HG02623 (cell line): Measurements from ENCODE around the gene CMTM3.
"Not testable (repeated sequence)": the region's sequence is repeated elsewhere in the genome, so short reads cannot be mapped to it uniquely, and the experiment has no call there.

Source experiments
- ATAC-seq: cut with Tn5 transposase; IDR thresholded peaks from one replicate; pipeline ENCODE4 v1.9.1; 2021; ENCODE audit warnings: moderate library complexity; ENCODE audit not compliant: unreplicated experiment

Gene CMTM3

DNA sequence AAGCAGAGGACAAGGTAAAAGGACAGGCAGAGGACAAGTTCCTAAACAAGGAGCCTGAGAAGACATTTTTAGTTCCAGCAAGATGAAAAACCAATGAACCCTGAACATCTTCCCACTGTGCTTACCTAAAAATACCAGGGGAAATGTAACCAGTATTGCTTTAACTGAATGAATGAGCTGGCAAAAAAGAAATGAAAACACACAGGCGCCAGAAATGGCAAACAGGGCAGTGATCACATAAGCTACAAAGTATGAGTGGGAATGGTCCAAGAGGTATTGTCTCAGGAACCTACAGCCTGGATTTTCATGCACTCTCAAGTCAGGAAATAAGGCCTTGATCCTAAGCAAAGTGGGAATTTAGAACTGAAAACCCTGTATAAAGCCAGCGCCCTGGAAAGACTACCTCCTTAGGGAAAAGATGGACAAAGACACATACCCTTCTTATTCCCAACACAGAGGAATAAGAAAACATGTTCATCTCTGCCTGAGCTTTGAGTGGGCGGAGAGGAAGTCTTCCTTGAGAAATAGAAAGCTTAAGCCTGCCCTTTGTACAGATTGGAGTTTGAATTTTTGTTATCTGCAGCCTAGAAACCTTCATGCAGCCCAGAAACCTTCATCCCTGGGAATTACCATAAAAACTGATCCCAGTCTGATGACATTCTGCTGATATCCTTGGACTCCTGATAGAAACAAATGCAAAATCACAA lies 23.1 kb upstream of the CMTM3 start:
- ATAC-seq = no peak

DNA sequence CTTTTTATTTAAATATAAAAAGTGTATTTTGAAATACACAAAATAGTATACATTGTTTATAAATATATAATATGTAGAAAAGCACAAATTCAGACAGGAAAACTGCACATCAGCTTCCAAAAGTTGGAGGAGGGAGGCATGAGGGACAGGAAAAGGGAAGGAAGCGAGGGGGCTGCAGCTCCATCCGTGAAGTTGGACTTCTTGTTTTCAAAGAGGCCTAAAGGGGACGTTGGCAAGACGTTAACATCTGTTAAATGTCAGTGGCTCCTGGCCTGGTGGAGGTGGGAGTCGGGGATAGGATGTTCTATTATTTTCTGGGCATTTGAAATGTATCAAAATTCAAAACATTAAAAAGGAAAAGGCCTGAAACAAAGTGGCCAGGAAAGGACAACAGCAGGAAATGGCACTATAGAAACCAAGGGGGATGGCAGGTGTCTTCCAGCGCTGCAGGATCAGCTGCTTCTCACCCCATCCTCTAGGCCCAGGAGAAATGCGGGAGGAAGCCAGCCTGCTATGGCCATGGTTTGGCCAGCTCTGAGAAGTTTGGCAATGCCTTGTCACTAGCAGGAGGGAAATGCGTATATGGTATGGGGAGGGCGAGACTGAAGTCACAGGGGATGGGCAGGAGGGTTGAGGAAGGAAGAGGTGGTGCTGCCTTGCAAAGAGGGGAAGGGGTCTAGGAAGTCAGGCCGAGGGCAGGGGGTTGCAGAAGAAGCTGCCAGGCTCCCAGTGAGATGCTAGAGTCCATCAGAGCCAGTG lies 18.8 kb upstream of the CMTM3 start:
- no peak for ATAC-seq

DNA sequence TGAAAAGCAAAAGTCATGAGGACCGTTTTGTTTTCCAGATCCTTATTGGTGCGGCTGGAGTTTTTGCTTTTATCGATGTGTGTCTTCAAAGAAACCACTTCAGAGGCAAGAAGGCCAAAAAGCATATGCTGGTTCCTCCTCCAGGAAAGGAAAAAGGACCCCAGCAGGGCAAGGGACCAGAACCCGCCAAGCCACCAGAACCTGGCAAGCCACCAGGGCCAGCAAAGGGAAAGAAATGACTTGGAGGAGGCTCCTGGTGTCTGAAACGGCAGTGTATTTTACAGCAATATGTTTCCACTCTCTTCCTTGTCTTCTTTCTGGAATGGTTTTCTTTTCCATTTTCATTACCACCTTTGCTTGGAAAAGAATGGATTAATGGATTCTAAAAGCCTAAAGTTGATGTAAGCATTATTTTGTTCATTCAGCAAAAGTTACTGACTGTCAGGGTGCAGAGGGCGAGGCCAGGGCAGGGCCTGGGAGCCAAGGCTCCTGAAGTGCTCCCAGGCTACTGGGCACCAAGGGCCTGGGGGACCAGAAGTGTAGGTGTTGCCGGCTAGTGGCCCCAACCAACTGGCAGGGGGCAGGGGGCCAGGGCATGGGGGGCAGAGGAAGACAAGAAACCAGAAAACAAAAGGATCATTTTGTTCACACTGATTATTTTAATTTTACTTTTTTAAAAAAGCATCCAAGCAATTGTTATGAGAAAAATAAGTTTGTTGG lies 16.5 kb upstream of the CMTM3 start:
- no peak for ATAC-seq

DNA sequence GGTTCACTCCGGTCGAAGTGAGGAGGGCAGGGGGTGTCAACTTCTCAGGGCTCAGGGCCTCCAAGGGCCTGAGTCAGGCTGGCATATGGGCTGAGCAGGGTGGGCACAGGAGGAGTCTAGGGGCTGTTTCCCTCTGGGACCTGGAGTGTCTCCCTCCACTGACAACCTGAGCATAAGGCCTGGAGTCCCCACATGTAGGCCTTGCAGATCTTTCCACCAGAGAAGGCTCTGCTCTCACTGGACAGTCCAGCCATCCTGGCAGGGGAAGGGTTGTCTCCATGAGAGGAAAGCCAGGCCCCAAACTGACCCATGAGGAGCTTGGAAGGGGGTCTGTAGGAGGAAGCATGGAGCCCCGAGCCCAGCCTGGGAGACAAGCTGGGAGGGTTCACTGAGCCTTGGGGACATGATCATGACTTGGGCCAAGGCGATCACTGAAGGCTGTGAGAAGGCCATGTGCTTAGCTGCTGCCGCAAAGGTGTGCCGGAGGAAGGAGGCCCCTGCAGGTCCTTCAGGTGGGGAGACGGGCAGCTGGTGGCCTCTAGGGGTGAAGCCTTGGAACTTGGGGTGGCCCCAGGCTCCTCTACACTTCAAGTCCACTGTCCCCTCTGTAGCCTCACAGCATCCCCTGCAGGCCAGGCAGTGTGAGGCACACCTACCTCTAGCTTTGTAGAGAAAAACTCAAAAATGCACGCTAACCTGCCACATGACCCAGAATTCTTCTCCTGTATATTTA lies 15.4 kb upstream of the CMTM3 start:
- peak; percentile 55 for ATAC-seq

DNA sequence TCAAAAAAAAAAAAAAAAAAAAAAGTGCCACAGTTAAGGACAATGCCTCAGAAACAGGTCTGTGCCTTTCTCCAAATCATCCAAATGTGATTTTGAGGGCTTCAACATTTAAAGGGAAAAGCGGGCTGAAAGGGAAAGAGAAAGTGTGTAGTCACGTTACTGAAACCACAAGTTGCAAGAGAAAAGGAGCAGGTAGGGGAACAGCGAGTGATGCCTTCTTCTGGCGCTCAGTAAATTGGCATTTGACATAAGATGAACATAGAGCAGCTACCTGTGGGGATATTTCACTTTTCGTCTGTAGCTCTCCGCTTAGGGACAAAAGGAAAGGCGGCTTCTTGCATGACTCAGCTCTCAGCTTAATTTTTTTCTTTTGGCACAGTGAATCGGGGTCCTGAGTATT lies 14.2 kb upstream of the CMTM3 start:
- ATAC-seq = no peak

DNA sequence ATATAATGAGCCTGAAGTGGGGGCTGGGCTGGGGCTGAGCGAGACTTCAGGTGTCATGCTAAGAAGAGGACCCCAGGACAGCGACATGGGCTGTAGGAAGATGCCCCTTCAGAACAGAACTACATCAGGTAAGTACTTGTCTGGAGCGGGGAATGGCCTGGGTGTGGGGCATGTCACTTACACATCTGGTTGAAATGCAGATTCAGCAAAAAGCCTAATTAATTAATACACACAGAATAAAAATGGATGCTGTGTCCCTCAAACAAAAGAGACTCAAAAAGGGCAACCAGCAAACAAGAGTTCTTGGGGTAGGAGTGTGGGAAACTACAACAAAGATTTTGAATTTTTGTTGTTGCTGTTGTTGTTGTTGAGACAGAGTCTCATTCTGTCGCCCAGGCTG lies 13.5 kb upstream of the CMTM3 start:
- ATAC-seq = no peak

DNA sequence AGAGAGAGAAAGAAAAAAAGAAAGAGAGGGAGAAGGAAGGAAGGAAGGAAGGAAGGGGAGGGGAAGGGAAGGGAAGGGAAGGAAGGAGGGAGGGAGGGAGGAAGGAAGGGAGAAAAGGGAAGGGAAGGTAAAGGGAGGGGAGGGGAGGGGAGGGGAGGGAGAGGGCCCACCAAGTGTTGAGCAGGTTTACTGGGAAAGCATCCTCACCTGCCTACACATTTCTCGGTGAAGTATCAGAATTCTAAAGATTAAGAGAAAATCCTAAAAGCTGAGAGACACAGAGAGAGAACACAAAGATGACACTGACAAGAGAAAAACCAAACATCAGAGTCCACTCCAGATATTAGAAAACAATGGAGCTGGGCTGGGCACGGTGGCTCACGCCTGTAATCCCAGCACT lies 12.3 kb upstream of the CMTM3 start:
- ATAC-seq = no peak

DNA sequence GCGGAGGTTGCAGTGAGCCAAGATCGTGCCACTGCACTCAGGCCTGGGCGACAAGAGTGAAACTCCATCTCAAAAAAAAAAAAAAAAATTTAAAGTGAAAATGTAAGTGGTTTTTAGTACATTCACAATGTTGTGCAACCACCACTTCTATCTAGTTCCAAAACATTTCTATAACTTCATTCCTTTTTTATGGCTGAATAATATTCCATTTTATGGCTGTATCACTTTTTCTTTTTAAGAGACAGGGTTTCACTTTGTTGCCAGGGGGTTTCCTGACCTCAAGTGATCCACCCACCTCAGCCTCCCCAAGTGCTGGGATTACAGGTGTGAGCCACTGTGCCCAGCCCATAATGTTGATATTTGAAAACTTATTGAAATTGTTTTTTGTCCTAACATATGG lies 11.7 kb upstream of the CMTM3 start:
- no peak for ATAC-seq

DNA sequence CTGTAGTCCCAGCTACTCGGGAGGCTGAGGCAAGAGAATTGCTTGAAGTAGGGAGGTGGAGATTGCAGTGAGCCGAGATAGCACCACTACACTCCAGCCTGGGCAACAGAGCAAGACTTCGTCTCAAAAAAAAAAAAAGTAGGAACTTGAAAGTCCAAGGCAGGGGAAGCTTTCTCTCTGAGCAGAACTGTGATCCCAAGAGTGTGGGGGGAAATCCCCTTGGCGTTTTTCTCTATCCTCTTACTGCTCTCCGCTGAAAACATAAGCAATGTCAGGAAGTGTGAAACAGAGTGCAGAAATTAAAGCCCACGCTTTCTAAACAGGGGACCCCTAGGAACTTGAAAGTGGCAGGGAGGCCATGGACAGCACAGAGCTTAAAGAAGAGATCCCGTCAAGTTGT lies 9.8 kb upstream of the CMTM3 start:
- ATAC-seq = no peak

DNA sequence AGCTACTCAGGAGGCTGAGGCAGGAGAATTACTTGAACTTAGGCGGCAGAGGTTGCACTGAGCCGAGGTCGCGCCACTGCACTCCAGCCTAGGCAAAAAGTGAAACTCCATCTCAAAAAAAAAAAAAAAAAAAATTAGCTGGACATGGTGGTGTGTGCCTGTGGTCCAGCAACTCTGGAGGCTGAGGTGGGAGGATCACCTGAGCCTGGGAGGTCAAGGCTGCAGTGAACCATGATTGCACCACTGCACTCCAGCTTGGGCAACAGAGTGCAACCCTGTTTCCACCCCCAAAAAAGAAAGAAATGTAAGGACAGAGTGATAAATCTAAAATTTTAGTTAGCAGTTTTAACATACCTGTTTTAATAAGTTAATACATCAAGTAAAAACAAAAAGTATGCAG lies 7.9 kb upstream of the CMTM3 start:
- ATAC-seq = not testable (repeated sequence)

DNA sequence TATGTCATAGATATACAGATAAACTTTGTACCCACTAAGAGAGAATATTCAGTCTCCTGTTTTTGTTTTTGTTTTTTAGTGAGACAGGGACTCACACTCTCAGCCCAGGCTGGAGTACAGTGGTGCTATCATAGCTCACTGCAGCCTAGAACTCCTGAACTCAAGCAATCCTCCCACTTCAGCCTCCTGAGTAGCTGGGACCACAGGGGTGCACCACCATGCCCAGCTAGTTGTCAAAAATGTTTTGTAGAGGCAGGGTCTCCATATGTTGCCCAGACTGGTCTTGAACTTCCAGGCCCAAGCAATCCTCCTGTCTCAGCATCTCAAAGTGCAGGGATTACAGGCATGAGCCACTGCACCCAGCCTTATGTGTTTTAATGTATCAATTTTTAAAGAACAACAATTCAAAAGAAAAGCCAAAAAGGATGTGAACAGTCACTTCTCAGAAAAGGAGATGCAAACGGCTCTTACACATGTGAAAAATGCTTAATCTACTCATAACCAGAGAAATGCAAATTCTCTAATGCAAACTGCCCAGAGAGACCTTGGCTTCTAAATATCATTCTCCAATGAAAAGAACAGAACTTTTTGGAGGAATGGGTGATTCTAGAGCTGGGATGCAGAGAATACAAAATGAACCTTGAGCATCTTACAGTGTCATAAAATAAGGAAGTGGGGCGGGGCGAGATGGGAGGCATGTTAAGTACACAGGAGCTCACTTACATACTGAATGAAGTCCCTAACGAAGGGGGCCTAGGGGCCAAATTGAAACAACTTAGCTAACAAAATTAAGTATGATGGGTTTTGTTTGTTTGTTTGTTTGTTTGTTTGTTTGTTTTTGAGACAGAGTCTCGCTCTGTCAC lies 7.3 kb upstream of the CMTM3 start:
- no peak for ATAC-seq

DNA sequence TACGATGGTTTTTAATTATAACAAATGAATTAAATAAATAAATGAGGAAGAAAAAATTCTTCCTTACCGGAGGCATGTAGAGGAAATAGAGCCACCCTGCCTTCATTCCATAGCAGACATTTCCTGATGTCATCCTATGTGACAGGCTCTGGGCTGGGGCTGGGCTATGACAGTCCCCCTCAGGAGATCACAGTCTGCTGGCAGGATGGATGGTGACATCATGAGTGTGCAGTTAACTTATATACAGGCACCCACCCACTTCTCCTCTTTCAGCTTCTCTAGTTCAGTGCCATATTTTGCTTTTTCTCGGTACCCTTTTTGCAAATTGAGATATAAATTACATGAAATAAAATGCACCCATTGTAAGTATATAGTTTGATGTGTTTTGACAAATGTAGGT lies 6.4 kb upstream of the CMTM3 start:
- ATAC-seq = no peak

DNA sequence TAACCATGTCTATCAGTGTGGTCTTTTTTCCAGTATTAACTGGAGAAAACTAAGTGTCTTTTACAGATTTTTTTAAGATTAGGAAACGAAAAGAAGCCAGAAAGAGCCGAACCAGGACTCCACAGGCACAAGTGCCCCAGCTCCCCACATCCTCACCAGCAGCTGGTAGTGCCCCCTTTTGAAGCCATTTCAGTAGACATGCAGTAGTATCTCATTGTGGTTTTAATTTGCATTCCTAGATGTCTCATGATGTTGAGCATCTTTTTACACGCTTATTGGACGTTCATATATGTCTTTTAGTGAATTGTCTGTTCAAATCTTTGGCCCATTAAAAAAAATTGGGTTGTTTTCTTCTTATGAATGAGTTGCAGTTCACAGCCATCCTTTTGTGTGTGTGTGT lies 4.8 kb upstream of the CMTM3 start:
- ATAC-seq = no peak

DNA sequence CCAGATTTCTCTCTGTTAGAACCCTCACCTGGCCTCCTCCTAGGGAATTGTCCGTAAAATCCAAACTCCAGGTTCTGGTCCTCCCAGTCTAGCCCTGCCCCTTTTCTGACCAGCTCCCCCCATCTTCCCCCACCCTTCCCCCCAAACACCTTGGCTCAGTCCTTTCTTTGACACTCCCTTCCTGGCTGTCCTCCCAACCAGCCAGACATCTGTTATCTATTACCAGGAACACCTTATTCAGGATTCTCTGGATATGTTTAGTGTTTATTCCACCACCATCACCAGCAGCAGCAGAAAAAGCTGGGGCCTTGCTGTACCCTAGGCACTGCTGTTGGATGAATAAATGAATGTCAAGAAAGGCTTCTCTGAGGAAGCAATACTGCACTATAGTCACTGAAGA lies 4.0 kb upstream of the CMTM3 start:
- no peak for ATAC-seq

DNA sequence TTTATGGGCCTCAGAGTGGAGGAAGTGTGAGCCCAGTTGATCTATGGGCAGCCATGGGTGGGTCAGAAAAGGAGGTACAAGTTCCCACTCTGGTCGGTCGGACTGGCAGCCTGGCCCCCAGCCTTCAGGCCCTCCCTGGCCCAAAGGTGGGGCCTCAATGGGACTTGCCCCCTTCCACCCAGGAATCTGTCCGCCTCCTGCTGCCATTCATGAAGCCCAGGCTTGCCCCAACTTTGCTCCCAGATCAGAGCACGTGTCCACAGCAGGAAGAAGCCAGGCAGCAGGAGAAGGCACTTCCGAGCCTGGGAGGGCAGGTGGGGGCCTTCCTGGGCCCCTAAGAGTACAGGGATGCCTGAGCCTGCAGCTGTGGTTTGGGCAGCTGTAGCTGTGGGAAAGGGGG lies 3.0 kb upstream of the CMTM3 start:
- ATAC-seq = no peak

DNA sequence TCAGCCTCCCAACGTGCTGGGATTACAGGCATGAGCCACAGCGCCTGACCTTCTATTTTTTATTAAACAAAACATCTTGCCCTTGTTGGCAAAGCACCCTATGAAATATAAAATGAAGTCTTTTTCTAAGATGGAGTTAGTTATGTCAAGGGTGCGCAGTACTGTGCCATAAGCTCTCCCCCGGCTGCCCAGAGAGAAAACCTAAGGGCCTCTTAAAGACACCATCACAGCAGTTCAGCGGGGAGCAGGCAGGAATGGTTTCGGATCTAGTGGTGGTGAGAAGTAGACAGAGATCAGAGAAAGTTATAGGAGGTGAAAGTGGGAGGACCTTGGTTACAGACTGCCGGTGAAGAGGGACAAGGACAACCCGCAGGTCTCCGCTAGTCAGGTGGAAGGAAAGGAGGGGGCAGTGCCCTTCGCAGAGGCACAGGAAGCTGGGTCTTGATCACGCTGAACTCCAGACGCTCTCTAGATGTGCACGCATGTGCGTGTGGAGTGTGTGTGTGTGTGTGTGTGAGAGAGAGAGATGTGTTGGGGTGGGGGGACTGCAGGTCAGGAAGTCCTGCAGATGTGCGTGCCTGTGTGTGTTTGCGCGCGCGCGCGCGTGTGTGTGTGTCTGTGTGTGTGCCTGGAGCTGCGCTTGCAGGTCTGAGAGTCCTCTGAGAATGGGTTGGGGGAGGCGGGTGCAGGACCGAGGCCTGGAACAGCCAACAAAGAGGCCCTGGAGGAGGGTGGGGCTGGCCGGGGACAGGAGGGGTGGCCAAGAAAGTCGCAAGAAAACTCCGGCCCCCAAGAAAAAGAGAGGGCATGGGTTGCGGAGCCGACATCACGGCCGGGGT lies 748 bp upstream of the CMTM3 start:
- ATAC-seq = no peak

DNA sequence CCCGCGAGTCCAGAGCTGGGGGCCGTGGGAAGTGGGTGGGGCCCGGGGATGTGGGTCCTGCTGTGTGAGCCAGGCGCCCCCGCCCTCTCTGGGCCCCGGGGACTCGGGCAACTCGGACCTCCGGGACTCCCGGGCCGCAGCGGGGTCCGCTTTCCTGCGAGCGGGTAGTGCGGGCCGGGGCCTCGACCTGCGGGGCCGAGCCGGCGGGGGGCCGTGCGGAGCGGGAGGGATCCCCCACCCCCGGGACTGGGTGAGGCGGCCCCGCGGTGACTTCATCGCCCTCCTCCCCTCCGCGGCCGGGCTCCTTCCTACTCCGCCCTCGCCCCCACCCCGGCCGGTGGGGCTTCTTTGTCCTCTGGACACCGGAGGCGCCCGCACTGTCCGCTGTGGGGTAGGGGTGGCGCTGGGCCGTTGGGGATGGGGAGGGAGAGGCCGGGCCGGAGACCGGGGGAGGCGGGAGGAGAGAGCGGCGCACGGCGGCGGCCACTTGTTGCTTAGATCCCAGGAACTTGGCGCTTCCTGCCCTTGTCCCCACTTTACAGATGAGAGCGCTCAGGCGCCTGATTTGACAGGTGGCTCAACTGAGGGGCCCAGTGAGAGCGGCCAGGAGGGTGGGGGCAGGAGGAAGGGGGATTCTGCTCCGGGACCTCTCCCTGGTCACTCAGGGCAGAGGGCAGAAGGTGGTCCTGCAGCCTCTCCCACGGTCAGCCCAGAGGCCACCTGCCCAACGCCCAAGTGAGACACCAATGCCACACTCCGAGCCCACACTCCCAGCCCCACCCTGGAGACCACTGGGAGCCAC lies 874 bp downstream of the CMTM3 start:
- peak; percentile 9 for ATAC-seq

DNA sequence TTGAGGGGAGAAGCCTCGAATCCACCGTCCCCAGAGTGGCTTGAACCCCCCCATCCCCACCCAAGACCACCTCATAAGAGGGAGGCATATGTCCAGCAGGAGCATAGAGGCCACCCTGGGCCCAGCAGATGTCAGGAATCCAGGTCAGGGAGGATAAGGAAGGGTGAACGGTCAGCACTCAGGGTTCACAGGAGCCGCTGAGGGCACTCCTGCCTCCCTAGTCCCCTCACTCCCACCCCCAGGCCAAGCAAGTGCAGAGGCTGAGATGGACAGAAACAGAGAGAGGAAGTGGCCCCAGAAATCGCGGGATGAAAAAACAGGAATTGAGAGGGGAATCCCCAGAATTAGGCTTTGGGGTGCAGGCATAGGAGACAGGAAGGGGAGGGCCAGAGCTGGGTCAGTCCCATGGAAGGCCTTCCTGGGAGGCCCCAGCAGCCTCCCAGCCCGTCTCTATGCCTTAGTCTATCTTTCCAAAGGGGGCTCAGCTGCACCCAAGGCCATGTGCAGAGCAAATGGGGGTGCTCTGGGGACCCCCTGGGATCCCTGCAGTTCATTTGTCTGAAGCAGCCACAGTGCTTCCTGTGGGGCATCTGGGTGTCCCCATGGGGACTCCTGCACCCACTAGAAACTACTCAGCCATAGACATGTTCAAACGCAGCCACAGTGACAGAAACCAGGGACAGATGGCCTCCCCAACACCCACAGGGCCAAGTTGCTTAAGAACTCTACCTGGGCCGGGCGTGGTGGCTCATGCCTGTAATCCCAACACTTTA lies 1.7 kb downstream of the CMTM3 start:
- no peak for ATAC-seq
